COLO668 (cell line): ENCODE results near the gene BRI3.

Experiments used
- DNase-seq: peaks from one replicate; lab custom pipeline; 2025; ENCODE audit not compliant: unreplicated experiment; lab: John Stamatoyannopoulos, UW

The BRI3 gene

DNA sequence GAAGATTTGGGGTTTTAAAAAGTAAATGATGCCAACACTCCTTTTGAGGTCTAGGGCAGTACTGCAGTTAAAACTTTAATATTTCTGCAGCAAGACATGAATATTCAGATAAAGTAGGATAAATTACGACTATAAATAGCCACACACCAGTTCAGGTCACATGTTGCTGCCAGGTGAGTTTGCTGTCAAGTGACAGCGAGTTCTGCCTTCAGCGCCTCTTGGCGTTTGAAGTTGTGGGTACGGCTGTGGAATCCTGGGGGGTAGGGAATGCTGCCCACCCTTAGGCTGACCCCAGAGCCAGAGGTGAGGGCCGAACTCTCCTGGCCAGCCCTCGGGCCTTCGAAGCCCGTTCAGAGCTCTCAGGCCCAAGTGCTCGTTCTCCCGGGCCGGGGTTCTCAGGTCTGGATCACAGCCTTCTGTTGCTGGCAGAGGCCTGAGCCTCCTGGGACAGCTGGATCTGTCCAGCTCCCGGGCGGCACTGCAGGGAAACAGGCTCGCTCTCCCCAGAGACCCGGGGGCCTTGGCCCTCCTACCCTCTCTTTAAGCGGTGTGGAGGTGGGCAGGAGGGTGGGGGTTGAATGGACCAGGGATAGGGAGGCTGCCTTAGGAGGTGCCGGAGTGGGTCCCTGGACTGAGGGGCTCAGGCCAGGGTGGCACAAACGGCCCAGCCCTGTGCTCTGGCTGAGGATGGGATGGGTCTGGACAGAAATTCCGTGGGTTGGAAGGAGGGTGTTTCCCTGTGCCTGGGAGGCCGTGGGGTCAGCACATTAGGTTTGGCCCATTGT is 5.4 kb downstream of the BRI3 start:
- DNase-seq = no peak

DNA sequence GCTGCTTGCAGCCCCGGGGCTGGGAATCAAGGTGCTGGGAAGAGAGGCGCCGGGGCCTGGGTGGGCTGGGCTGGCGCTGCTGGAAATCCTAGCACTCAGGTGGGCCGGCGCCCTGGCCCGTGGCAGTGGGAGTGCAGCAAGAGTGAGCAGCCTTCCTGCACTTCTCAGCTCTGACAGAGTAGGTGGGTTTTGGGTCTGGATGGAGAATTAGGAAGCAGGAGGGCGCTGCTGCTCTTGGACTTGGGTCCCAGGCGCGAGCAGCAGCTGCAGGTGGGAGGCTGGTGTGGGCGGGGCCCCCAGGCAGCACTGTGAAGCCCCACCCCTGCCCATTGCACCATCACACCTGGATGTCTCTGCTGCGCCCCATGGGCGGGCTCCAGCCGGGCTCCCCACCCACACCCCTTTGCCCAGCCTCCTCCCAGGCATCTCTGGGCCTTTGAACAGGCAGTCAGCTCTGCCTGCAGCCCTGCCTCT is 6.0 kb downstream of the BRI3 start:
- DNase-seq = peak; percentile 76

DNA sequence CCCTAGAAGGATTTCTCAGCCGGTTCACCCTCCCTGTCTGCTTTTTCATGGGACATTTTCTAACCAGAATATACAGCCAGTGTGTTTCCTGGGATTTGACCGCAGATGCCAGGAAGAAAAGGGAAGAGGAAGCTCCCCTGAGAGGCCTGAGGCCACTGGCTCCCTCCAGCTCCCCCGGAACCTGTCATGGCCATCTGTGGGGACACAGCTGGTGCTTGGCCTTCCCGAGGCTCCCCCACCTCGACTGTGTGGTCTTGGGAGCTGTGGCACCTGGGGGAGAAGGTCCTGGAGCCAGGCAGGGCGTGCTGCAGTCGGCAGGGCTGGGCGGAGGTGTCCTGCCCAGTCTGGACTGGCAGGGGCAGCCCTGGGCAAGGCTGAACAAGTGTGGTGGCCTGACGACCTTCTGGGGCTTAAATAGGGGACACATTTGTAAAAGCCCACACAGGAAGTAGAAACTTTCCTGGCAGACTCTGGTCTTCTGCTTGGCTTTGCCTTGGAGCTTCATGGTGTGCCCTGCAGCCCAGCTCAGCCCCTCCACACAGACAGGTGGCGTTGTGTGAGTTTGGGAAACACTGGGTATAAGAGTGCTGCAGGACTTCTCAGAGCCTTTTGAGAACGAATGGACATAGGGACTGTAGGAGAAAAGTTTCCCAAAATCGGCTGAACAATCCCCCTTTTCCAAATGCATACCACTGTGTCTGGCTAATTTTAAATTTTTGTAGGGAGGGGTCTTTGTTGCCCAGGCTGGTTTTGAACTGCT is 6.8 kb downstream of the BRI3 start:
- DNase-seq = no peak

DNA sequence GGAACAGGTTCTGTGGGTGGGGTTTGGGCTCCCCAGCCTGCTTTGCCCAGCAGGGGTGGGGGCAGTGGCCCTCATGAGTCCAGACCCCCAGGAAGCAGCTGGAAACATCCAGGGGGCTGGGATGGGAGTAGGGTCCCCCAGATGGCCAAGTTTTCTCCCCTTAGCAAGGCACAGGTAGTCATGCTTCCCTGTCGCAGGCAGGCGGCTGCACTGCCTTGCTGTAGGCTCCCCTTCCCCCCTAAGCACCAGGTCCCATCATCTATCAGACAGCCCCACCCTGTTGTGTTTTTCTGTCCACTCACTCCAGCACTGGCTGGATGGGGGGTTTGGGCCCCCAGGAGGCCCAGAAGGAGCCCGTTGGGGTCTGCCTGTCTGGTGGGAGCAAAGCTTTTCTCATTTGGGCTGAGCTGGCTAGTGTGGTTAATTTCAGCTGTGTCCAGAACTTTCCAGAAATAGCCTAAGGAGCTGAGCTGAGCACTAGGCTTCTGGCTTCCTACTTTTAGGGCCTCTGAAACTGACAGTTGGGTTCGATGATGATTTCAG is 7.9 kb downstream of the BRI3 start:
- no peak for DNase-seq

DNA sequence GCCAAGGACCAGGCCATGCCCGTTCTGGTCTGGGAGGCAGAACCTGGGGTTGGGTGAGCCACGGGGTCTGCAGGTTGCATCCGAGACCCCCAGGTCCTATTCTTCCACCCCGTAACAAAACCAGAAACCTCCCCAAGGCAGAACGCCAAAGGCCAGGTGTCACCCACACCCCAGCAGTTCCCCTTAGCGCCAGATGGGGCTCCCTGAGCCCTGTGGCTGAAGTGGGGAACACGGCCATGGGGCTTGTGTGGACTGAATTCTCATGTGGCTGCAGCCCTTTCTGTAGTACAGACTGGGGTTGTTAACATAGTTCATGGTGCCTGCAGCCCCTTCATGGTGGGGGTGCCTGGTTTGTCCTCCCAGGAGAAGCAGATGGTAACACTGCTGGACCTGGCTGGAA is 10.2 kb downstream of the BRI3 start:
- DNase-seq = no peak

DNA sequence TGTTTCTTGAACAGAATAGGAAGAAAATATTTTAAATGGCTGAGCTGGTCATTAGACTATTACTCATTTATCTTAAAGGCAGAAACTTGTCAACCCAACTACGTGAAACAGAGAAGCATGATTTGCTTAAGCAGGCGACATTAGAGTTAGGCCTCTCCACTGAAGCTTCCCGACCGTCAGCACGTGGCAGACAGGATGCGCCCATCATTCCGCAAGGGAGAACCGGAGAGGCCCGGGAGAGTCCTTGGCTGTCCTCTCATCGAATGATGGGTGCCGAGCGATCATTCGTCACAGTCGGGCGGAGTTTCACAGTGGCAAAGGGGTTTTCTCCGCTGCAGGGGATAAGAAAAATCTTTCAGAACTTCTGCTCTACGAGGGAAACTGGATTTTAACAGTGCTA is 11.8 kb downstream of the BRI3 start:
- DNase-seq = no peak

DNA sequence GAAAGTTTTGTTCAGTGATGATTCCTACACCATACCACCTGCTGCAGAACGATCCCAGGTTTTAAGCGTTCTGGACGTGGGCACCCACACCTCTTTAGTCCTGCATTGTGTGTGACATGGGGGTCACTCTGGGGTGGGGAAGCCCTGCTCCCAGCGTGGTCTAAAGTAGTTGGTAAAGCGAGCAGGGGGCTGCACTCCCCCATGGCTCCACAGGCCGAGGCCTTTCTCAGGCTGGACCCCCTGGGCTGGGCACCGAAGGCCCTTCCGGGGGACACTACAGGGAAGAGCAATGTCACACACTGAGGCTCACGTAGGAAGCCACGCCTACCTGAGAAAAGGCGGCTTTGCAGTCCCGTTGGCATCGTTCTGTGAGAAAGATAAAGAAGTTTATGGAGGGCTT is 12.3 kb downstream of the BRI3 start:
- DNase-seq = no peak

DNA sequence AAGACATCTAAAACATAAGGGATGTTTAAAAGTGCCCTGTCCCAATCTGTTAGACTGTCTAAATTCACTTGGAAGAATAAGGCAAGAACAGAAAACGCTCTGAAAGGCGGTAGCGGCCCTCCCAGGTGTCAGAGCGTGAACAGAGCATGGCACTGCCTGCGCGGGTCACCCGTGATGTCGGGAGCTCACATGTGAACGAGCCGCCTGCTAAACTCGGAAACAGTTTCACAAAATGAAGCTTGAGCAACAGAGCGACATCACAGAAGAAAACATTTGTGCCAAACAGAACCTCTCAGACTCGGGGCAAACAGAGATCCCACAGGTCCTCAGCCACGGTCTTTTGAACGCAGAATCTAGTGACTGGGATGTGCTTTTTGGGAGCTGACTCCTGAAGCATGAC is 12.8 kb downstream of the BRI3 start:
- no peak for DNase-seq

DNA sequence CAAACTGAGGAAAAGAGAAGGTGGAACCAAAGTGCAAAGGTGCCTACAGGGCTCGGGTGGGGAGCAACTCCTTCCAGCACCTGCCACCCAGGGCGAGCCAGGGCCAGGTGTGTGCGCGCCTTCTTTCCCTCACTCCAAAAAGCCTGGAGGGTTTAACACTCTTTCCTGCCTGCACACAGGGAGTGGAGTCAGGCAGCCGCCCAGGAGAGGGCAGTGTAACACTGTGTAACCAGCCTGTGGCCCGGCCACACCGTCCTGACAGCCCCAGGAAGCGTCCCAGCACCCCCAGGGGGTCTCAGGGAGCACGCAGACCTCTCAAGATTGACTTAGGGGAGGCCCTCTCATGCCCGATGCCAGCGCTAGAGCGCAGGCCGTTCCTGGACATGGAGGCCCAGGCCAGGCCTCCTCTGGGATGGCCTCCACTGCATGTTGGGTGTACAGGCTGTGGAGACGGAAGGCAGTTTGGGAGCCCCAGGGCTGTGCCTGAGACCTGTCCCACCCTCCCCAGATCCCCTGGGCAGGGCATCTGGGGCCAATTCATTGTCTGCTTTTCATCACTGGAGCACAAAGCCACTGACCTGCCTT is 13.4 kb downstream of the BRI3 start:
- peak; percentile 83 for DNase-seq

DNA sequence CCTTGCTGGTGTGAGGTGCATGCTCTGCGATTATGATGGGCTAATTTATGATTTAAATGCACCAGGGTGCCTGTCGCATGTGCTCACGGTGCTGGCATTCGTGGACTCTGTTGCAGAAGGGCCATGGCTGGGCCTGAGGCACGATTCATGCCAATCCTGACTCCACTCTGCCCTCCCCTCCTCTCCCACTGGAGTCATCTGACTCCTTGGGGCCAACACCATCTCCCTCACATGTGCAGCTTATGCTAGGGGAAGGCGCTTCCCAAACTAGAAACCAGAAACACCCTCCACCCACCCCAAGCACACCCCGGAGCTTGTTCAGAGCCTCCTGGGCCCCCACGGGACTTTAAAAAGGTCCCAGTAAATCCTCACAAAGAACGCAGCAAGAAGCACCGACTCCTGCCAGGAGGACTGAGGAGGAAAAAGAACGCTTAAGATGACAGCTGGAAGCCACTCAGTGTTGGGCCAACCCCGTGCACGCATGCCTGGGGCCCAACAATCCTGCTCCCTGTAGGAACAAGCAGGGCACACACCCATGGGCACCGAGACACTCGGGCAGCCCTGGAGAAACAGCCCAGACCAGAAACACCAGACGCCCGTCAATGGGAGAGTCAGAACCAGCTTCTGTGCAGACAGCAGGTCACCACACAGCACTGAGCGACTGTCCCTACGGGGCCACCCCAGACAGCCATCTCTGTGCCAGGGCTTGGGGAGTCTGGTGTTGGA is 14.1 kb downstream of the BRI3 start:
- DNase-seq = no peak

DNA sequence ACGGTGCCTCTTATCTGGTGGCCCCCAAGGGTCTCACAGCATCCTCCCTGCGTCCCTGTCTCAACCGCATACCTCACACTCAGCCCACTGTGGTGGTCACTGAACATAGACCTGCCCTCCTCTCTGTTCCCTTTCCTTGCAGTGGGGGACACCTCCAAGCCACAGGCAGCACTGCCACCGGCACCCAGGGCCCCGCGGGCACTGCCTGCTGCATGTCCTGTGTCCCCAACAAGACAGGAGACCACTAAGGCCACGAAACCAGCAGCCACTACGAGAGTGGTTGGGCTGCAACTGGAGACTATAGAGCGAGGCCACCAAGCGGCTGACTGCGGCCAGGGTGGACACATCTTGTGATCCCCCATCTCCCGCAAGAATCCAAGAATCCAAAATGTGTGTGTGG is 15.3 kb downstream of the BRI3 start:
- DNase-seq = no peak

DNA sequence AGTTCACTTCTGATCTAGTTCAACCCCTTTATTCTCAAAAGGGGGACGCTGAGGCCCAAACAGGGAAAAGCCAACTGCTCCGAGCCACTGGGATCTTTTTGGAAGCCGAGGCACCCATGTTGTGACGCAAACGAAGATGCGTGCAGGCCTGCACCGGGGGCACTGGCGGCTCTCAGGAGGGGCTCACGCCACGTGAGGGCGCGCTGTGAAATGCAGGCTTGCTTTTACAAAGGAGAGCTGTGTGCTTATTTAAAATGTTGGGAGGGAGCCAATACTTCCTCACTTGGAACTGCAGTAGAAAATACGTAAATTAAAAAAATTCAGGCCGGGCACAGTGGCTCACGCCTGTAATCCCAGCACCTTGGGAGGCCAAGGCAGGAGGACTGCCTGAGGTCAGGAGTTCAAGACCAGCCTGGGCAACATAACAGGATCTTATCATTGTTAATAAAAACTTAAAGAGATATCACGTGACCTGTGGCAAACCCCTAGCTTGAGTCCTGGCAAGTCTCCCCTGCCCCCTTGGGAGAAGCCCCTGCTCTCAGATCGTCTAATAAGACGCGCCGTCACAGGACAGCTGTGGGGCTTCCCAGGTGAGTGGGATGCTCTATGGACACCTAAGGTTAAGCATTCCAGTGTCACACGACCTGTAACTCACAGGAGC is 16.3 kb downstream of the BRI3 start:
- no peak for DNase-seq

DNA sequence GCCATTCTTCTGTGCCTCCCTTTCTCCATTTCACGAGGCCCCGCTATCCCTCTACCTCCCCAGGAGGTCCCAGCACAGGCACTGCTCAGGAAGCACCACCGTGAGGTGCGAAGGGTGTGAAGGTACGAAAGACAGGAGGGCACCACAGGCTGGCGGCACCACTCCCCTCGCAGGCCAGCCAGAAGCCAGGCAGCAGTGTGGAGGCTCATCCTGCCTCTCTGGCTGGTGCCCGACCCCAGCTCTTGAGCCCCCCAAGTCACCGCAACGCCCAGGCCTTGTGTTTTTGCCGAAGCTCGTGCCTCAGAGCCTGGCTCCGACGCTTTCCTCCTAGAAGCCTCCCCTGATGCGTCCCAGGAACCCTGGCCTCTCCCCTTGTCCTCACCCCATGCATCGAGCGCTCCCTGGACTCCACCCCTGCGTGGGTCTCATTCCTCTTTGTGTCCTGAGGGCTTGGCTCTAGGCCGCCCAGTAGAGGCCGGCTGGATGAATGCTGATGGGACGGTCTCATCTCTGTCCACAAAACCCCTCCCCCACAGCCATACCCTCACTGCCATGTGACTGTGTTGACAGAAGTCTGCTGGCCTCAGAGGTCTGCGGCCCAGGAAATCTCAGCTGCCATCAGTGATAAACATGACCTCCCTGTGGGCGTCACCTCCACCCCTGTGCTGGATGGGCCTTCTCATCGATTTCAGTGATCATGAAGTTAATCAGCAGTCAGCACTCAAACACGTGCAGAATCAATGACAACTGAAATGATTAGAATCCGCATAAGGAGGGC is 19.3 kb downstream of the BRI3 start:
- no peak for DNase-seq

DNA sequence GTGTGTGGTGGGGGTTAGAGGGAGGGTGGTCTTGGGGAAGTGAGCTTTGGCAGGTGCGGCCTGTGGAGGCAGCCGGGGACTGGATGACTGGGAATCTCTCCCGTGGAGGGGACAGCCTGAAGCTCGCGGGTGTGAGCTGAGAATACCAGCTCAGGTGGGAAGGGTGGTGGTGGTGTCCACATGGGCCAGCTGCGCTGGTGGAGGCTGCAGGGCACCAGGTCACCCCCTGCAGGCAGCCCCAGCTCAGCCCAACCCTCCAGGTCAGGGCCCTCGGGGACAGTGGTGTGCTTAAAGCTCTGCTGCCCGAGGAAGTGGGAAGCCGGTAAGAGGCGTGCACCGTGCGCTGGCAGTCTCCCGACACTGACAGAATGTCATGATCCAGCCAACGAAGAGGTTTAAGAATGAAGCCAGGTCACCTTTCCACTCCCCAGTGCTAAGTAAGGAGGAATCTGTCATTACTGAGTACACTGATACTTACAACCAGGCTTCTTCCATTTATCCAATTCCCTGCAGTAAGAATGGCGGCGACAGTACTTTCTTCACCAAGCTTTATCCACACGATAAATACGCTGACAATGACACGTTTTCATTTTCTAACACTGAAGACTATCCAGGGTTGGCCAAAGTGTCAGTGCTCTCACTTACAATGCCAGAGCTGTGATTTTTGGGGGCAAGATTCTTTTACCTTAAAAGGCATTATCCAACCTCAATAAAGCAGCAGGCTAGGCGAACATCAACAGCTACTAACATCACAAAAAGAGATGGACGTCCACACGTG is 20.4 kb downstream of the BRI3 start:
- DNase-seq = no peak

DNA sequence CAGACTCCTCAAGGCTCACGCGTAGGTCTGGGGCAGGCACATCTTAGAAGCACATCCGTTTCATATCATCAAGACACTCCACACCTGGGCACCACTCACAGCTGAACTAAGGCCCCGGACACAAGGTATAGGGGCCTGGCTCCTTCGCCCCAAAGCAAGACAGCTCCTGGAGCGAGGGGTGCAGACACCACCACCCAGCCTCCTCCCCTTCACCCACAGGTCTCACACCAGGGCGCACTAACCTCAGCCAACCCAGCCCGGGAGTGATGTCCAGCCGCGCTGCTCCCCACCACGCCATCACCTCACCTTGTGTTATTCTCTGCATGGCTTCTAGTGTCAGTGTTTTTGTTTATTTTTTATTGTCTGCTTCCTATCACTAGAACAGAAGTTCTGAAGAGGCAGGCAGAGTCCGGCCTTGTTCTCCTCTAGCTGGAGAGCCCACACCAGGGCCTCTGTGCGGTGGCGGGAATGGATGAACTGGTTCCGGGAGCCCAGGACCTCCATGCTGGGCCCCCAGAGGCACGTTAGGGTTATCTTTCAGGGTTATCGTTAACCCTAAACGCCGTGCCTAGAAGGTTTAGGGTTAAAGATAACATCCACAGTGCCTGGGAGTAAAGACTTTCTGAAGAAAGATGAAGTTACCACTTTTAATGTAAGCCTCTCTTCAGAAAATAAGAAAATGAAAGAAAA is 21.8 kb downstream of the BRI3 start:
- DNase-seq = no peak

DNA sequence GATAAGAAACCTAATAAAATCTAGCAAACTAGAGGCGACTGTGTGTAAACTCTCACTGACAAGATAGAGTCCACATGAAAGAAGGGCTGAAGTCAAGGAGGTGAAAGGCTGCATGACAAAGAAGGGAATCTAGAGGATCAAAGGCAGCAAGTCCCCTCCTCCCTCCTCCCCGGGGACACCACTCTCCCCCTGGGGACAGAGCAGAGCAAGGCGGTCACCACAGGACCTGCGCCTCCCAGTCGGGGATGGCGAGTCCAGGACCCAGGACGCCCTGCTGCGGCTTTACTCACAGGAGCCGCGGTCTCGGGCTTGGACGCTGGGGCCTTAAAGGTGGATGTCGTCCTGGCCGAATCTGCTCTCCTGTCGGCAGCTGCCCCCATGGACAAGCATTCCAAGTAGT is 22.4 kb downstream of the BRI3 start:
- DNase-seq = no peak

DNA sequence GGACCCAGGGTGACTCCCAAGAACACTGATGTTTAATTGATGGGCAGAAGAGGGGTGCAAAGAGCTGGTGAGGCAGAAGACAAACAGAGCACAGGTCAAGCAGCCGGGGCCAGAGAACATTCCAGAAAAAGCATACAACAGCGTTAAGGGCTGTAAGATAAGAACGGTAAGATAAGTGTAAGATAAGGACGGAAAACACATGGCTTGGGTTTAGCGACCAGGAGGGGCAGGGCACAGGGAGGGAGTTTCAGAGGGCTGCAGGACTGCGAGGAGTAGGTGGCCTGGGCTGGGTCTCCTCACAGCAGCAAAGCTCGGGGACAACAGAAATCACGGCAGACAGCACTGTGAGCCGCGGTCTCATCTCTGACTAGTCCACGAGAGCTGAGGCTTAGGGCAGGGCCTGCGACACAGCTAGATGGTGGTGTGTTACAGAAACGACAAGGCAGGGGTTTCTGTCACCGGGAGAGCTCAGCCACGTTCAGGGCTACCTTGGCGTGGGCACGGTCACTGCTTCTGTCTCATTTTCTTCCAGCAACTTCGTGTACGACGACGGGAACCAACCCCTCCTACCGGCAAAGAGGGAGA is 24.6 kb downstream of the BRI3 start:
- DNase-seq = no peak

DNA sequence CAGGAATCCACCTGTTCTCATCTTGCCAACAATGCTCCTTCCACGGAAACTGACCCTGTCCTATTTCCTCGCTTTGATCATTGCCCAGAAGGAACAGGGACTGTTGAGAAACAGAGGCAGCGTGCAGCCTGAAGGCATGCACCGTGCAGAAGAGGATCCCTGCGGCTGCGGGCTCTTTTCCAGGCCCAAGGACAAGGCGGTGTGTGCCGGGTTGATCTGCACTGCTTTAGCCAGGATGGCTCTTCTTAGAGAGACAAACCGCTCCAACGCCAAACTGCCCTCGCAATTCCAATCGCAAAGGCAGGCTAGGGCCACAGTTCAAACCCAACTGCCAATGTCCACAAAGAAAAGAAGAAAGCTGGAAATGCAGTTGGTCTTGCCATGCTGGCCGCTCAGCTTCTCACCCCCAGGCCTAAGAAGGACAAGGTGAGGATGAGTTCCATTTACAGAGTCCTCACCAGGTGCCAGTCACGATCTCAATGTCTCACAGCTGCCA is 26.5 kb downstream of the BRI3 start:
- DNase-seq = no peak
